Hepatocyte (in vitro differentiated cells): ENCODE results near the gene MARK3. TPM values are rescaled to one million over a fixed set of nuclear protein-coding genes. Genes with fewer than 3 reads are reported as not detected.

Experiments
- DNase-seq: peaks from one replicate; pipeline ENCODE4 v3.0.0-alpha.2; 2016; ENCODE audit warnings: low spot score
- H2AFZ ChIP-seq: fragments of 200-600 bp; sonication (generic); 2 replicates; pipeline ENCODE4 v1.6.0; 2016; ENCODE audit warnings: antibody characterized with exemption, mild to moderate bottlenecking
- H3K27ac ChIP-seq: fragments of 200-600 bp; sonication (generic); 2 replicates; pipeline ENCODE4 v1.5.1; 2016; ENCODE audit warnings: mild to moderate bottlenecking
- H3K27me3 ChIP-seq: fragments of 200-600 bp; sonication (generic); 2 replicates; pipeline ENCODE4 v1.6.1; 2016
- H3K36me3 ChIP-seq: fragments of 200-600 bp; sonication (generic); replicated peaks from 2 replicates; pipeline ENCODE4 v1.5.1; 2016; ENCODE audit warnings: low read depth; ENCODE audit not compliant: insufficient read depth
- H3K4me1 ChIP-seq: fragments of 200-600 bp; sonication (generic); 2 replicates; pipeline ENCODE4 v1.5.1; 2016; ENCODE audit warnings: mild to moderate bottlenecking, moderate library complexity; ENCODE audit not compliant: insufficient read depth
- H3K4me2 ChIP-seq: fragments of 200-600 bp; sonication (generic); 2 replicates; pipeline ENCODE4 v1.6.0; 2016
- H3K4me3 ChIP-seq: fragments of 200-600 bp; sonication (generic); 2 replicates; pipeline ENCODE4 v1.5.1; 2016; ENCODE audit warnings: mild to moderate bottlenecking
- H3K79me2 ChIP-seq: fragments of 200-600 bp; sonication (generic); 2 replicates; pipeline ENCODE4 v1.6.0; 2017; ENCODE audit warnings: mild to moderate bottlenecking
- H3K9me2 ChIP-seq: fragments of 200-600 bp; sonication (generic); replicated peaks from 2 replicates; pipeline ENCODE4 v1.6.0; 2017; ENCODE audit warnings: mild to moderate bottlenecking; ENCODE audit not compliant: insufficient read depth
- H3K9me3 ChIP-seq: fragments of 200-600 bp; sonication (generic); 2 replicates; pipeline ENCODE4 v1.5.1; 2016; ENCODE audit warnings: low read depth, mild to moderate bottlenecking
- H4K20me1 ChIP-seq: fragments of 200-600 bp; sonication (generic); 2 replicates; pipeline ENCODE4 v1.6.0; 2016; ENCODE audit warnings: mild to moderate bottlenecking; ENCODE audit not compliant: insufficient read depth, poor library complexity, severe bottlenecking
- CTCF ChIP-seq: fragments of 200-600 bp; sonication (generic); IDR thresholded peaks from 2 replicates; pipeline ENCODE4 v1.5.1; 2016; ENCODE audit warnings: antibody characterized with exemption, mild to moderate bottlenecking; ENCODE audit not compliant: poor library complexity
- EZH2 ChIP-seq: fragments of 200-600 bp; sonication (generic); IDR thresholded peaks from 2 replicates; pipeline ENCODE4 v1.6.1; 2016; ENCODE audit warnings: antibody characterized with exemption, mild to moderate bottlenecking, borderline replicate concordance
- EZH2phosphoT487 ChIP-seq: fragments of 200-600 bp; sonication (generic); IDR thresholded peaks from one replicate; pipeline ENCODE4 v1.6.1; 2018; ENCODE audit warnings: antibody characterized with exemption, mild to moderate bottlenecking, low read depth, moderate library complexity; ENCODE audit not compliant: unreplicated experiment, severe bottlenecking
- WGBS: methylation state at CpG from one replicate; pipeline ENCODE4 v1.1.6; 2016; ENCODE audit warnings: low lambda C conversion rate; ENCODE audit errors: missing lambda C conversion rate; 5-methylcytosine and 5-hydroxymethylcytosine counted together
- polyA plus RNA-seq: library from polyadenylated mRNA; unstranded; fragments of >200 nt; fragmentation: Nextera tagmentation; extraction: Ambion mirVana; gene quantifications from 2 replicates; pipeline ENCODE4 v1.2.1, GENCODE V29; 2016
- total RNA-seq: library from RNA; depleted of rRNA; stranded (reverse); fragments of >200 nt; gene quantifications from 2 replicates; pipeline ENCODE4 v1.2.3, GENCODE V29; 2014

The MARK3 gene
- total and polyA plus RNA-seq, 2 experiments from 2014 or later, result 56.3 to 71.7 TPM

- no peak overlapping the region for H2AFZ ChIP-seq
- DNase-seq, result no peak
- H3K36me3 ChIP-seq, result no peaks in the 10 kb centered on the region
- no peaks in the 10 kb centered on the region for H4K20me1 ChIP-seq
- no peaks in the 10 kb centered on the region for H3K27me3 ChIP-seq
- peaks cover 17% of the 10 kb centered on the region for H3K4me1 ChIP-seq
- H3K27ac ChIP-seq, result no peak overlapping the region
- H3K4me3 ChIP-seq, result no peak overlapping the region
- peaks cover 35% of the 10 kb centered on the region for H3K79me2 ChIP-seq
- H3K9me2 ChIP-seq, result no peaks in the 10 kb centered on the region
- TF ChIP-seq CTCF (no peak), EZH2phosphoT487 (no peak), EZH2 (no peak)
- H3K9me3 ChIP-seq, result no peaks in the 10 kb centered on the region
- H3K4me2 ChIP-seq, result no peak overlapping the region
- 96% methylated on average over 31 of the region's 32 CpGs for WGBS
These were observed 147.3 kb downstream of the MARK3 start for GRCh38 chr14:103532216-103533136.

- Histone ChIP-seq H3K4me2 (no peak overlapping the region), H4K20me1 (no peaks in the 10 kb centered on the region), H3K9me3 (no peaks in the 10 kb centered on the region), H3K27me3 (no peaks in the 10 kb centered on the region), H3K4me3 (no peak overlapping the region), H3K9me2 (no peaks in the 10 kb centered on the region), H3K36me3 (no peaks in the 10 kb centered on the region), H2AFZ (no peak overlapping the region), H3K27ac (no peak overlapping the region), H3K4me1 (peaks cover 9% of the 10 kb centered on the region), H3K79me2 (peaks cover 27% of the 10 kb centered on the region)
- TF ChIP-seq EZH2phosphoT487 (no peak), CTCF (no peak), EZH2 (no peak)
- DNase-seq, result no peak
- 91% methylated on average over 22 of the region's 23 CpGs for WGBS
These were observed 148.2 kb downstream of the MARK3 start for GRCh38 chr14:103533137-103533998.

- no peaks in the 10 kb centered on the region for H3K36me3 ChIP-seq
These were observed 148.9 kb downstream of the MARK3 start for GRCh38 chr14:103533999-103534575.

More at GRCh38 chr14:103533999-103534575, 148.9 kb downstream of the MARK3 start:
- DNase-seq, result no peak
- H3K79me2 ChIP-seq, result peaks cover 23% of the 10 kb centered on the region
- WGBS, result 97% methylated on average over 25 of the region's 25 CpGs
- no peak for TF ChIP-seq CTCF
- no peak for TF ChIP-seq EZH2
- no peak for TF ChIP-seq EZH2phosphoT487
- H3K9me3 ChIP-seq, result no peaks in the 10 kb centered on the region
- H2AFZ ChIP-seq, result no peak overlapping the region
- H3K4me3 ChIP-seq, result no peak overlapping the region
- no peaks in the 10 kb centered on the region for H3K27me3 ChIP-seq
- H3K4me1 ChIP-seq, result peaks cover 5% of the 10 kb centered on the region
- no peaks in the 10 kb centered on the region for H3K9me2 ChIP-seq
- no peak overlapping the region for H3K27ac ChIP-seq
- no peak overlapping the region for H3K4me2 ChIP-seq
- H4K20me1 ChIP-seq, result no peaks in the 10 kb centered on the region
